K562 (cell line): ENCODE measurements around the gene AAK1.

Experiments used
- FOSL1 ChIP-seq: fragments of 200-800 bp; sonication (Bioruptor generic); conservative IDR thresholded peaks from 2 replicates; pipeline ENCODE4 v1.6.1; 2016; ENCODE audit warnings: missing genetic modification characterization, missing compliant biosample characterization
- MXI1 ChIP-seq: IDR thresholded peaks from 2 replicates; pipeline ENCODE4 v1.6.1; 2011; ENCODE audit warnings: low read depth, mild to moderate bottlenecking, improper control_type of control experiment, low read length
- POLR2AphosphoS2 ChIP-seq: IDR thresholded peaks from 2 replicates; pipeline ENCODE4 v1.6.1; 2012; ENCODE audit warnings: low read length, improper control_type of control experiment
- RFX5 ChIP-seq: IDR thresholded peaks from 2 replicates; pipeline ENCODE4 v1.6.1; 2011; ENCODE audit warnings: low read depth, mild to moderate bottlenecking, improper control_type of control experiment, low read length
- ZNF408 ChIP-seq: fragments of 250-450 bp; sonication (Bioruptor Pico); IDR thresholded peaks from 2 replicates; pipeline ENCODE4 v1.4.0; 2020; ENCODE audit warnings: low read depth, mild to moderate bottlenecking, moderate library complexity
- TF ChIP-seq, protein P1 (sequence below): IDR thresholded peaks from 3 replicates; pipeline ENCODE4 v1.6.1; 2011; ENCODE audit warnings: borderline replicate concordance, mild to moderate bottlenecking, moderate library complexity; ENCODE audit not compliant: insufficient read length; ENCODE audit errors: extremely low read depth
- TF ChIP-seq, protein P2 (sequence below): IDR thresholded peaks from 3 replicates; pipeline ENCODE4 v1.6.1; 2011; ENCODE audit warnings: borderline replicate concordance, mild to moderate bottlenecking; ENCODE audit not compliant: insufficient read length, insufficient read depth

DNA sequence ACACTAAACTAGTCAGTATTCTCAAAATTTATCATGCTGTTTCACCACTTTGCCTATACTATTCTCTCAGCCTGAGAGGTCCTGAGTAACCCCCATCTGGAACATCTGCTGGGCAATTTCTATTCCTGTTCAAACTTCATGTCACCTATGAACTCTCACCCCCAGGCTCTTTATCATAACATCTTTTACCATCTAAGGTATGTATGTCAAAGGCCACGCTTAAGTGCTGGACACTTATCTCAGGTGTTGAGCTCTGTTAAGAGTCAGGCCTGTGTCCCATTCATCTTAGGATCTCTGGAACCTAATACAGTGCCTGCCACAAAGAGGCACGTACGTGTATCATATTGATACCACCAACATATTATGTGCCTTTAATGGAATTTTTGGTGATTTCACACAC is 4.9 kb downstream of the AAK1 start:
- TF ChIP-seq, protein P1, sequence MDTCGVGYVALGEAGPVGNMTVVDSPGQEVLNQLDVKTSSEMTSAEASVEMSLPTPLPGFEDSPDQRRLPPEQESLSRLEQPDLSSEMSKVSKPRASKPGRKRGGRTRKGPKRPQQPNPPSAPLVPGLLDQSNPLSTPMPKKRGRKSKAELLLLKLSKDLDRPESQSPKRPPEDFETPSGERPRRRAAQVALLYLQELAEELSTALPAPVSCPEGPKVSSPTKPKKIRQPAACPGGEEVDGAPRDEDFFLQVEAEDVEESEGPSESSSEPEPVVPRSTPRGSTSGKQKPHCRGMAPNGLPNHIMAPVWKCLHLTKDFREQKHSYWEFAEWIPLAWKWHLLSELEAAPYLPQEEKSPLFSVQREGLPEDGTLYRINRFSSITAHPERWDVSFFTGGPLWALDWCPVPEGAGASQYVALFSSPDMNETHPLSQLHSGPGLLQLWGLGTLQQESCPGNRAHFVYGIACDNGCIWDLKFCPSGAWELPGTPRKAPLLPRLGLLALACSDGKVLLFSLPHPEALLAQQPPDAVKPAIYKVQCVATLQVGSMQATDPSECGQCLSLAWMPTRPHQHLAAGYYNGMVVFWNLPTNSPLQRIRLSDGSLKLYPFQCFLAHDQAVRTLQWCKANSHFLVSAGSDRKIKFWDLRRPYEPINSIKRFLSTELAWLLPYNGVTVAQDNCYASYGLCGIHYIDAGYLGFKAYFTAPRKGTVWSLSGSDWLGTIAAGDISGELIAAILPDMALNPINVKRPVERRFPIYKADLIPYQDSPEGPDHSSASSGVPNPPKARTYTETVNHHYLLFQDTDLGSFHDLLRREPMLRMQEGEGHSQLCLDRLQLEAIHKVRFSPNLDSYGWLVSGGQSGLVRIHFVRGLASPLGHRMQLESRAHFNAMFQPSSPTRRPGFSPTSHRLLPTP, result no peak
- TF ChIP-seq, protein P2, sequence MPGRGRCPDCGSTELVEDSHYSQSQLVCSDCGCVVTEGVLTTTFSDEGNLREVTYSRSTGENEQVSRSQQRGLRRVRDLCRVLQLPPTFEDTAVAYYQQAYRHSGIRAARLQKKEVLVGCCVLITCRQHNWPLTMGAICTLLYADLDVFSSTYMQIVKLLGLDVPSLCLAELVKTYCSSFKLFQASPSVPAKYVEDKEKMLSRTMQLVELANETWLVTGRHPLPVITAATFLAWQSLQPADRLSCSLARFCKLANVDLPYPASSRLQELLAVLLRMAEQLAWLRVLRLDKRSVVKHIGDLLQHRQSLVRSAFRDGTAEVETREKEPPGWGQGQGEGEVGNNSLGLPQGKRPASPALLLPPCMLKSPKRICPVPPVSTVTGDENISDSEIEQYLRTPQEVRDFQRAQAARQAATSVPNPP, result no peak
- no peak for TF ChIP-seq ZNF408 (CRISPR knock-in tag)
- no peak for TF ChIP-seq POLR2AphosphoS2
- no peak for TF ChIP-seq RFX5
- no peak for TF ChIP-seq FOSL1 (tag)
- no peak for TF ChIP-seq MXI1
